GM19099 (cell line): ENCODE data around the gene IRS1.

Experiments used
- POLR2A ChIP-seq: IDR thresholded peaks from 3 replicates; pipeline ENCODE4 v1.6.1; 2011; ENCODE audit warnings: low read depth; ENCODE audit not compliant: insufficient read length; ENCODE audit errors: extremely low read depth

The IRS1 gene

GRCh38 chr2:226773291-226773690 lies 26.3 kb downstream of the IRS1 start:
- TF ChIP-seq POLR2A: no peak

GRCh38 chr2:226772389-226773179 lies 27.0 kb downstream of the IRS1 start:
- TF ChIP-seq POLR2A: no peak

DNA sequence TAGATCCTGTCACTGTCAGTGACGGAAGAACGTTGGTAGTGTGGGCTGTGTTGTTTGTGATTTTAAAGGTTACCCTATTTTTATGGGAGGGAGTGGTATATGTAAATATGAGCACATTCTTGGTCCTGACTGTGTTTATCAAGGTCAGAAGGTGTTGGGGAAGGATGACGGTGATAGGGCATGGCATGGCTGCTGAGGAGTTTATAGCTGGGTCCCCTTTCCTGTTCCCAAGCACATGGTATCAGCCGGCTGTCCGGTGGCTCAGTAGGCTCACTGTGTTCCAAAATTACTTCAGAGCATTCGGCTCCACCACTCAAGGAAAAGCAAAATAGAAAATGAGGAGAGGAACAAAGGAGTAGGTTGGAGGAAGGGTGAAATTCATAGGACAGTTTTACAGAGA lies 28.6 kb downstream of the IRS1 start:
- no peak for TF ChIP-seq POLR2A

DNA sequence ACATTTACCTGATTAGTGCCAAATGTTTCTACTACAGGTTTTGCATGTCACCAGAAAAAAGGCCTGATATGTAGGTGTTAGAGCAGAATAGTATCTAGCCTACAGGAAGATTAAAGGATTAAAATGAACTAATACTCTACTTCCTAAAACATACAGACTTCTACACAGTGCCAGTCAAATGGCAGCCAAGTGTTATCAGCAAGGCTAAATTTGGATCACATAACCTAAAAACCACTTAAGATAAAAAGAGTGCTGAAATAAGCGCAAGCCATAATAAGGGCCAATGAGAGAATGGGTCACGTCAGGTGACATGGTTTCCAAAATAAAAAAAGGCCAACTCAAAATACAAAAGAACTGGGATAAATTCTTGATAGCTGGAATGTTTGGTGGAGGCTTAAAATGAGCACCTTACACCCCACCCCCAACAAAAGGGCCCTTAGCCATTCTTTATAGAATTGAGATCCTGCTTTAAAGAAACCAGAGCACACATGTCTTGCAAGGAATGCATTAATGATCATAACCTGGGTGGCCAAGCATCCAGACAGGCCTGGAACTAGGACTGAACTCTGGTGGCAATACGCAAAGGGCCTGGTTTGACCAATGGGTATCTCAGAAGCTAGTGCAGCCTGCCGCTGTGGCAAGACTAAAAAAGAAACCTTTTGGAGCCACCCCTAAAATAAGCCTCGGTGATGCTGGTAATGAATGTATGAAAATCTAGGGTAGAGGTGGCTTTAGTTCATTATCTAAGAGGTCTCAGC lies 32.4 kb downstream of the IRS1 start:
- TF ChIP-seq POLR2A: no peak

DNA sequence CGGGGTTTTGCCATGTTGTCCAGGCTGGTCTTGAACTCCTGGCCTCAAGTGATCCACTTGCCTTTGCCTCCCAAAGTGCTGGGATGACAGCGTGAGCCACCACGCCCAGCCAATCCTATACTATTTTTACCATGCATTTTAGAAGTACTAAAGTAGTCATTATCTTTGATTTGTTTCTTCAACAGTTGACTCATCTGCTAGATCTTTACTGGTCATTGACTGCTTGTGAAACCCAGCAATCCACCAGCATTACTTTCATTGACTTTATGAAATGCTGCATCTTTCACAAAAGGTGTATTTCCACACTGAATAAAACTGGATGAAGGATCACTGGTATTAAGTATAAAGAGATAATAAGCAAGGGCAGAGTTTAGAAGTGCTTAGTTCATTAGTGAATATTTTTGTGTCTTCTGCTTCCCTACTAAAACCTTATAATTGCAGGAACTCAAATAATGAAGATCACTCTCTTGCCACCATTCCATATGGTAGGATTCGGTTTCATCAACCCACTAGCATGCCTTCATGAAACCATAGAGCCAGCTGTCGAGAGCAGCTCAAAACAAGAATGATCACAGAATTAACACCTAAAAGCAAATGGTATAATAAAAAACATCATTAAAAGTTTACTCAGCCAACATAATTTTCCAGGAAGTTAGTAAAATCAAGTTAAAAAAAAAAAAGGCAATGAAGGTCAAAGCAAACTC lies 33.1 kb downstream of the IRS1 start:
- no peak for TF ChIP-seq POLR2A

- no peak for TF ChIP-seq POLR2A
These were observed 36.3 kb downstream of the IRS1 start for GRCh38 chr2:226763320-226763719.

GRCh38 chr2:226761195-226761583 lies 38.4 kb downstream of the IRS1 start:
- TF ChIP-seq POLR2A: no peak

DNA sequence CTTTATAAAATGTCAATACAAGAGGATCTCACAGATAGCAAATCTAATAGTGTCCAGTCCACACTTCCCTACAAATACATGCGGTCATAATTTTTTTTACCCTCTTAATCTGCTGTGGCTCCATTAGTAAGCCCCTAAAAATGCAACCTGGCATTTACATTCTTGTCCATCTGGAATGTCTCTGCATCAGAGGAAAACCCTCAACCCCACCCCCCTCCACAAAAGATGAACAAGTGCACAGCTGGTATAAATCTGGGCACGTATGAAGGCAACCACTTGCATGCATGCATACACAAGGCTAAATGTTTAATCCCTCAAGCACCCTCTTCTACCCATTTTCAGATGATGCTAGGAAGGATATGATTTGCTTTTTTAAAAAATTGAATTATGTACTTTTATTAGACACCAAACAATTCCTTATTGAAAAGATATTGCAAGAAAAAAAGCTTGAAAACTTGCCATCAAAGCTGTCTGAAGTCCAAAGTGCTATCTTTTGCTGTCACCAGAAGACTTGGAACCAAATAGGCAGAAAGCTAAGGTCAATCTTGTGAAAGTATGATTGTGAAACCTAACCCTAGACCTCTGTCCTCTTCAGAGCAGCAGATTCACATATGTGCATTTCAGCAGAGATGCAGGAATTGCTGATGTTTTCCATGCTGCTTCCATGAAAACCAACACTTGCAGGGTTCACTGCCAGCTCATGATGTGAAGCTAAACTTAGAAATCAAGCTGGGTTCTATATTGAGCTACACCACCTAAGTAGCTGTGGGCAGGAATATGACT lies 39.0 kb downstream of the IRS1 start:
- TF ChIP-seq POLR2A: no peak

DNA sequence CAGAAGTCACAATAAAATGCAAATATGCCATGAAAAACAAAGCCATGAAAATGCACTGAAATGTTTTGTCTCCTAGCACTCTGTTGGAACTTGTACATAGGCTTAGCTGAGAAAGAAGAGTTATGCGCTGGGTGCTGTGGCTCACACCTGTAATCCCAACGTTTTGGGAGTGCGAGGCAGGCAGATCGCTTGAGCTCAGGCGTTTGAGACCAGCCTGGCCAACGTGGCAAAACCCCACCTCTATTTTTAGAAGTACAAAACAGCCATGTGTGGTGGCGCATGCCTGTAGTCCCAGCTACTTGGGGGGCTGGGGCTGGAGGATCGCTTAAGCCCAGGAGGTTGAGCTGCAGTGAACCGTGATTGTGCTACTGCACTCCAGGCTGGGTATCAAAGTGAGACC lies 39.9 kb downstream of the IRS1 start:
- no peak for TF ChIP-seq POLR2A

DNA sequence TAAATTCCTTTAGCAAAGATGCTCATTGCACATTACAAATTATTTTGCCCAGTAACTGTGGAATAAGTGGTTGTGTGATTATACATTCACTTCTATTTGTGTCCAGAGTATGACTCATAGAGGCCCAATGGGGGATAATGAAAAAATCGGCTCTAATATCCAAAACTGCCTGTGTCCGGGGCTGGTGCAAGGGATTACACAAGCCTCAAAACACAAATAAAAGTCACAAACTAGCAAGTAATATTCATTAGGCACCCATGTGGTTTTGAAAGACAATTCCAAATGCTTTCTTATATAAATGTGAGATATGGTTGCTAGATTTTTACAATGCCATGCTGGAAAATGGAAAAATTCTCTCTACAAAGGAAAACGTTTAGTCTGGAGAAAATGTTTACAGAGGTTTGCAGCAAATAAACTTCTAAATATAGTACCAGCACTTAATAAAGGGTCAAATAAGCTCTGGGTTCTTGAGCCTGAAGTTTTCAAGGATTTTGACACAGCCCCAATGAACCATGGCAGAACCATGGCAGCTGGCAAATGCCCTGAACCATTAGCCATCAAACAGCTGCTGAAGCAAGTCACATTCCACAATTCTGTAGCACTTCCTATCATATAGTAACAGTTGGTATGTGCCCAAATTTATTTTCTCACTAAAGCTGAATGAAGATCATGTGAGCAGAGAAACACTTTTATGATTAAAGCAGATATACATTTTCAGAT lies 40.5 kb downstream of the IRS1 start:
- no peak for TF ChIP-seq POLR2A

DNA sequence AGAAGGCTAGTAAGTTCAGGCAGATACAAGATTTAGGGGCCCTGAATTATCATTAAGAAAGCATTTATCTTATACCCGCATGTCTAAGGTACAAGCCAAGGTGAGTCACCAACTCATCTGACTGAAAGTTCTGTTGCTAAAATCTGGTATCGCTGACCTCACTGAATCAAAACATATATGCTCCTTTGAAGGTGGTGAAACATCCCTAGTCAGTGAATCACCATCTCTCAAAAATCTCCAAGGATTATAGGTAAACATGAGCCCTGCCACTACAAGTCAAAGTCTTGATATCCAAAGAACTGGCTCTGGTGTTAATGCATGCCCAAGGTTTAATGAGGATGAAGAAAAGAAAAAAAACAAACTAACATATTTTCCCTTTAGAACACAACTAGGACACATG lies 43.5 kb downstream of the IRS1 start:
- TF ChIP-seq POLR2A: no peak

DNA sequence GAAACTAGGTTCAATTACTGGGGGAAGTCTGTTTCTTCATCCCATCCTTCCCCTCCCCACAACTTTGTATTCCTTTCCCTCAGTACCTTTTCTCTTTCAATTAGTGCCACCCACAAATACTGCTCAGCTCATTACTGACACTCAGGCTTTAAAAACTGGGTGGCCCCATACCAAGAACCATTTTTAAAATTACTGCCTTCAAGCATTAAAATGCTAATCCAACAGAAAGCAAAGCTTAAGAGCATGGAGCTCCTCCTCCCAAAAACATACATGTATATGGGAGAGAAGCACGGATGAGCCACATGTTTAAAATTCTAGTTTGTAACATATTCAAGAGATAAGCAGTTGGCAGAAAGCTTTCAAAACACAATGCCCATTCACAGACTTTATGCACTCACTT lies 44.0 kb downstream of the IRS1 start:
- TF ChIP-seq POLR2A: no peak

DNA sequence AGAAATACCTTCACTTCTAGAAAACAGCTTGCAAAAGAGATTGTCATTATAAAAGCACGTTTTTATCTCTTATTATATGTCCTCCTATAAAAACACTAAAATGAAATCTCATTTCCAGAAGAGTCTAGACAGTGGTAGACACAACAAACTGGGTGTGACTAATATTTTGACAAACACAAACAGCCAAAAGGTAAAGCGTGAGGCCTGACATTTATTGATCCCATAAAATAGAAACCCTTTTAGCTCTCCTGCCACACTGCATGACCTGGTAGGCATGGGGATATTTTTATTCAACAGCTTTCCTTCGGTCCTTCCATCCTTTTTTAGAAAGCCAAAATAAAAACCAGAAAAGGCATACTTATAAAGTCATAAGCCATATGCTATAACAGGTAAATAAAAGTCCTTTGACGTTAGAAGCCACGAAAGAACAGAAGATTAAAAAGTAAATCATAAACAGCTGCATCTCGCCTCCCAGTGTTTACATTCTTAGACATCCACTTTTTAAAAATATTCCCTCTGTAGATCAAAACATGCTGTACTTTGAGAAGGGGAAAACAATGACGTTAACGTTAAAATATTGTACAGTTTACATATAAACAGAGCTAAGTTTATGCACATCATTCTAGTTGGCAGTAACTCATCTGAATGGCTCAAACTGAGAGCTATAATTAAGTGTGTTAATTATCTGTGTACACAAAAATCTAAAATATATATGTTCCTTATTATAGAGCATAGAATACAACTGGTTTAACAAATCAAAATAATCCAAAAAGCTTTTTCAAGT lies 44.6 kb downstream of the IRS1 start:
- TF ChIP-seq POLR2A: no peak

DNA sequence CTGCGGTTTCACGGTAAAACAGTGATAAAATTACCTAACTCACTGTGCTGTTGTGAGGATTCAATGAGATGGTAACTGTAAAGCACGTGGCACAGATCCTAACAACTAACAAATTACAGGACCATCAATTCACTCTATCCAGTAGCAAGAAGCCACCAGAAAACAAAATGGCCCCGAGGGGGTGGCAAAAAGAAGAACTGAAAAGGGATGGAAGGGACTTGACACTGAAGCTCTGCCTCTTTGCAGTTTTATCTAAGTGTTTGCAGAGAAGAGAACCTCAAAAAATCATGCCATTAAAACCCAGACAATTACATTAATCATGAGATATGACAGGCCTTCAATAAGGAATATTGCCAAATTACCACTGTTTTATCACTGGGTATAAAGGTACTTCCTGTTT lies 46.7 kb downstream of the IRS1 start:
- TF ChIP-seq POLR2A: no peak
